ENCODE results near the gene ZIC4.

Gene ZIC4

DNA sequence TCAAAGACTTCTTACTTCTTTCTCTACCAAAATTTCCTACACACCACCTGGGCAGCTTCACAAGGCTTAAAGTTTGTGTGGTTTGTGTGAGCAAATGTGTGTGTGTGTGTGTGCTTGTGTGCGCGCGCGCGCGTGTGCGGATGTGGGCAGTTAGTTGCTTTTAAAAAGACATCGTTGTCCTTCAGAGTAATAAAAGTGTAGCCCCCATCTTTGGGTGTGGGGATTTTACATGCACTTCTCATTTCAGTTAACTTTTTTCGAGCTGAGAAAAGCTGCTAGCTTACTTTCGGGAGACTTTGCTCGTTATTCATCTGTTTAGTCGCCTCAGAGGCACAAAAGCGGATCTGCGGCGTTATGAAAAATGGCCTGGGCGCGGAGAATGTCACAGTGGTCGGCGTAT lies 36.0 kb downstream of the ZIC4 start:
- no peak overlapping the region for H3K4me3 ChIP-seq (ENCODE audit: low read depth, low read length)
- no peak for DNase-seq (ENCODE audit: low read depth)
- TF ChIP-seq, protein P1, sequence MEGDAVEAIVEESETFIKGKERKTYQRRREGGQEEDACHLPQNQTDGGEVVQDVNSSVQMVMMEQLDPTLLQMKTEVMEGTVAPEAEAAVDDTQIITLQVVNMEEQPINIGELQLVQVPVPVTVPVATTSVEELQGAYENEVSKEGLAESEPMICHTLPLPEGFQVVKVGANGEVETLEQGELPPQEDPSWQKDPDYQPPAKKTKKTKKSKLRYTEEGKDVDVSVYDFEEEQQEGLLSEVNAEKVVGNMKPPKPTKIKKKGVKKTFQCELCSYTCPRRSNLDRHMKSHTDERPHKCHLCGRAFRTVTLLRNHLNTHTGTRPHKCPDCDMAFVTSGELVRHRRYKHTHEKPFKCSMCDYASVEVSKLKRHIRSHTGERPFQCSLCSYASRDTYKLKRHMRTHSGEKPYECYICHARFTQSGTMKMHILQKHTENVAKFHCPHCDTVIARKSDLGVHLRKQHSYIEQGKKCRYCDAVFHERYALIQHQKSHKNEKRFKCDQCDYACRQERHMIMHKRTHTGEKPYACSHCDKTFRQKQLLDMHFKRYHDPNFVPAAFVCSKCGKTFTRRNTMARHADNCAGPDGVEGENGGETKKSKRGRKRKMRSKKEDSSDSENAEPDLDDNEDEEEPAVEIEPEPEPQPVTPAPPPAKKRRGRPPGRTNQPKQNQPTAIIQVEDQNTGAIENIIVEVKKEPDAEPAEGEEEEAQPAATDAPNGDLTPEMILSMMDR (IDR thresholded peaks at IDR 0.05; ENCODE audit: insufficient read depth, low read depth, low read length, missing control alignments) = no peak

DNA sequence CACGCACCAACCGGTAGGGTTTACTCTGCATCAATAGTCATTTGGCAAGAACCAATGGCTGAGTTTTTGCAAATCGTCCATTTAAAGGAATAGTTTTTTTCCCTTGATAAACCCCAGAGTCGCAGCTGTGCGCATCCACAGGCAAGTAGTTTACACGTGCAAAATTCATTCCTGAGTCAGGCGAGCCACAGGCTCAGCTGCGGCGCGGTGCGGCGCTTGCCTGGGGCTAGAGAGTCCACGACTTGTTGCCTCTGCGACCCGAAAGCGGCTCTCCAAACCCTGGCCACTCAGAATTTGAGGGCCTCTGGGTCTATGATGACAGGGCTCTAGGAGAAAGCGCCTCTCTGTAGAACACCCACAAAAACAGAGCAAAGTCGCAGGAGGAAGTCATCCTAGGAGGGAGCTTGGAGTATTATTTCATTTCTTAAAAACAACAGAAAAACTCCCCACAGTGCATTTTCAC lies 36.7 kb downstream of the ZIC4 start:
- TF ChIP-seq, protein P1 (IDR thresholded peaks at IDR 0.05; ENCODE audit: insufficient read depth, low read depth, low read length, missing control alignments) = no peak
- H3K4me3 ChIP-seq (ENCODE audit: low read depth, low read length) = no peak overlapping the region
- DNase-seq (ENCODE audit: low read depth) = no peak

DNA sequence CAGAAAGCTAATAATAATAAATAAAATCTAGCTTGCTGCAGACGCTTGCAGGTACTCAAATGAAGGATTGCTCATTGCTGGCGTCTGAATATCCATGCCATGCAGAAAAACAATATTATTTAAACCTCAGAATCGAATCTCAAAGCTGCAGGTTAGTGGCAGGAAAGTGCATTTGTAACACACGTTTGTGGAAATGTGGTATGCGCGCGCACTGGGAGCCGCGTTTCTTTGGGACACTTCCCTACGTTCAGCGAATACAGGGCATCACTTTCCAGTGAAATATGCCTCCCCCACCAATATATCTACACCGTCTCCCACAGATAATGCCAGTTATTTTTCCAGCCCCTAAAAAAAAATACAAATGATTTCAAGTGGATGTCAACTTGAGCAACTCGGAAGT lies 37.1 kb downstream of the ZIC4 start:
- TF ChIP-seq, protein P1 (IDR thresholded peaks at IDR 0.05; ENCODE audit: insufficient read depth, low read depth, low read length, missing control alignments) = no peak
- no peak for DNase-seq (ENCODE audit: low read depth)
- no peak overlapping the region for H3K4me3 ChIP-seq (ENCODE audit: low read depth, low read length)

DNA sequence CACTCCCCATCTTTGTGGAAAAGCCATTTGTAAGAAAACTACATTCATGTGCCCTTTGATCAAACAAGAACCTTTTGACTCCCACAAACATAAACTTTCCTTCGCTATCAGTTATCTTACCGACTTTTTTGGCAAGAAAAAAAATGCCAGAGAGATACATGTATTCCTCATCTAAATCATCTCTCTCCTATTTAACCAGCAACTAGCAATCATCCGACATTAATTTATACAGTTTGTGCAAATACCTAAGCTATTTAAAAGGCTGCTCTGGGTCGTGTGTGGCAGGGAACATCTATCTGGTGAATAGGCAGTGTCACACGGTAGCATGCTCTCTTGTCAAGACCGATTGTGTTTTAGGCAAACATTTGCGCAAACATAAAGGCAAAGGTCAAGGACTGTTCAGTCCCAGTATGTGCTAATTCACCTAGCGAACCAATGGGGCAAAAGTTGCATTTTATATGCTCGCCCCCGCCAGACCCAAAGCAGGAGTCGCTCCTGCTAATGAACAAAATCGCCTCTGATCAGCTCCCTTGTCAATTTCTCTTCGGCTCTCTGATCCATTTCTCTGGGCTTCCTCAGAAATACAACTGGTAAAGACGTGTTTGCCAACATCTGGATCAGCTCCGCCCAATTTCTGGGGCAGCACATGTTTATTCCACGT lies 37.7 kb downstream of the ZIC4 start:
- no peak overlapping the region for H3K4me3 ChIP-seq (ENCODE audit: low read depth, low read length)
- DNase-seq (ENCODE audit: low read depth) = no peak
- TF ChIP-seq, protein P1 (IDR thresholded peaks at IDR 0.05; ENCODE audit: insufficient read depth, low read depth, low read length, missing control alignments) = no peak

DNA sequence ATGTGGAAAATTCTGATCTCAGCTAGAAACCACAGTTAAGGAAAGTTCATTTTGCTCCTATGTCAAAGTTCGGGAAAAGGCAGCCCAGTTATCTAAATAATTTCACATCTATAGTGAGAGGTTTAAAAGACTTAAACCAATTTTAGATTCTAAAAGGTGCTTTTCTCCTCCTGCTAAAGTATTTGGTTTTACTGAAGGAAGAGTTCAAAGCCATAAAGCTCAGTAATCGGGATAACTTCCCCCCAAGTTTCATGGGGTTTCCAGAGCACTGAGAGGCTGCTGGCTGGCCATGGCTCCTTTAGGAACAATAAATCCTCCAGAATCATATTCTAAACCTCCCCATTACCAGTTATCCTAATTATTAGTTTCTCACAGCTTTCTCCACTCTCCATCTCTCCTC lies 38.2 kb downstream of the ZIC4 start:
- H3K4me3 ChIP-seq (ENCODE audit: low read depth, low read length) = no peak overlapping the region
- no peak for DNase-seq (ENCODE audit: low read depth)
- TF ChIP-seq, protein P1 (IDR thresholded peaks at IDR 0.05; ENCODE audit: insufficient read depth, low read depth, low read length, missing control alignments) = no peak

DNA sequence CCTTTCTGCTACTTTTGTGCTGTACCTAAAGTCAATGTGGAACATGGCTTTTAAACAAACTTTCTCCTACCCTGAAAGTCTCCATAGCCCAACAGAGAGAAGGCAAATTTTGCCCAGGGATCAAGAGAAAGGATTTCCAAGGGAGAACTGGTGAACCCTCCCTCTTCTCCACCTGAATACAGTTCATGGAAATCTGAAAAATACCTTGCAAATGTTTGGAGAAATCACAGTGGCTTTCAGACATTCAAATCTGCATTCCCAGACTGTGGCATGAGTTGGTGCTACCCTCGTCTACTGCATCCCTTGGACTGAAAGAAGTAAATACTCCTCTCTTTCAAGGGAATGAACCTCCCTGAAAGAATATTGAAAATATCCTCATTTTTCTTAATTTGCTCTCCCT lies 38.7 kb downstream of the ZIC4 start:
- H3K4me3 ChIP-seq (ENCODE audit: low read depth, low read length) = no peak overlapping the region
- TF ChIP-seq, protein P1 (IDR thresholded peaks at IDR 0.05; ENCODE audit: insufficient read depth, low read depth, low read length, missing control alignments) = no peak
- no peak for DNase-seq (ENCODE audit: low read depth)

Data from GM12865 (cell line).